RWPE1 (cell line): ENCODE results near the gene FAM20C.

Experiments used
- CTCF ChIA-PET: fragments of 350-600 bp; sonication (Branson Sonifier 250); formaldehyde crosslinking; extraction: SDS; loops from one replicate; lab custom pipeline; 2021; lab: Yijun Ruan, JAX
- POLR2A ChIA-PET: fragments of 400-600 bp; formaldehyde crosslinking; extraction: SDS; loops from one replicate; lab custom pipeline; 2020; ENCODE audit warnings: antibody characterized with exemption; ENCODE audit not compliant: low non-redundant PET; lab: Yijun Ruan, JAX
- DNase-seq: peaks from one replicate; pipeline ENCODE4 v3.0.0; 2012; ENCODE audit warnings: low spot score
- H3K27ac ChIP-seq: fragments of 450-650 bp; 2 replicates; pipeline ENCODE4 v1.5.1; 2017
- TF ChIP-seq, protein P1 (sequence below): fragments of 450-650 bp; conservative IDR thresholded peaks from 2 replicates; pipeline ENCODE4 v1.5.1; 2017; ENCODE audit warnings: low read depth, mild to moderate bottlenecking

The FAM20C gene

DNA sequence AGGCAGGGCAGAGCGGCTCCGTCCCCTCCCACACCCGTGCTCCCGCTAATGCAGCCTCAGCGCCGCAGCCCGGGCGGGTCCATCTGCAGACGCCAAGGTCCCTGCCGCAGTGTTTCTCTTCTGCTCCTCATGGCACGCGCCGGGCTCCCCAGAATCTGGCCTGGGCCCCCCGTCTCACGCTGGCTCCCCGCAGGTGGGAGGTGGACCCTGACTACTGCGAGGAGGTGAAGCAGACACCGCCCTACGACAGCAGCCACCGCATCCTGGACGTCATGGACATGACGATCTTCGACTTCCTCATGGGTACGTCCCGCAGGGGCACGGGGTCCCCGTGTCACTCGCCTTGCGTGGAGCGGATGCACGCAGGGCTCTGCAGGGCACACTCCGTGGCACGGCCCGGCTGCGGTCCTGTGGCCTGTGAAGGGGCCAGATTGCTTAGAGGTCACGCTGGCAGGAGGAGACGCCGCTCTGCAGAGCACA, 64.1 kb downstream of the FAM20C start:
- CTCF ChIA-PET = interaction anchor here (0.6 kb wide), 1 partner anchor 25 kb away, joined by 4 read pairs; no protein-coding TSS in a partner anchor
- POLR2A ChIA-PET = no interaction called here
- TF ChIP-seq, protein P1, sequence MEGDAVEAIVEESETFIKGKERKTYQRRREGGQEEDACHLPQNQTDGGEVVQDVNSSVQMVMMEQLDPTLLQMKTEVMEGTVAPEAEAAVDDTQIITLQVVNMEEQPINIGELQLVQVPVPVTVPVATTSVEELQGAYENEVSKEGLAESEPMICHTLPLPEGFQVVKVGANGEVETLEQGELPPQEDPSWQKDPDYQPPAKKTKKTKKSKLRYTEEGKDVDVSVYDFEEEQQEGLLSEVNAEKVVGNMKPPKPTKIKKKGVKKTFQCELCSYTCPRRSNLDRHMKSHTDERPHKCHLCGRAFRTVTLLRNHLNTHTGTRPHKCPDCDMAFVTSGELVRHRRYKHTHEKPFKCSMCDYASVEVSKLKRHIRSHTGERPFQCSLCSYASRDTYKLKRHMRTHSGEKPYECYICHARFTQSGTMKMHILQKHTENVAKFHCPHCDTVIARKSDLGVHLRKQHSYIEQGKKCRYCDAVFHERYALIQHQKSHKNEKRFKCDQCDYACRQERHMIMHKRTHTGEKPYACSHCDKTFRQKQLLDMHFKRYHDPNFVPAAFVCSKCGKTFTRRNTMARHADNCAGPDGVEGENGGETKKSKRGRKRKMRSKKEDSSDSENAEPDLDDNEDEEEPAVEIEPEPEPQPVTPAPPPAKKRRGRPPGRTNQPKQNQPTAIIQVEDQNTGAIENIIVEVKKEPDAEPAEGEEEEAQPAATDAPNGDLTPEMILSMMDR = no peak
- H3K27ac ChIP-seq = no peak overlapping the region
- DNase-seq = no peak

DNA sequence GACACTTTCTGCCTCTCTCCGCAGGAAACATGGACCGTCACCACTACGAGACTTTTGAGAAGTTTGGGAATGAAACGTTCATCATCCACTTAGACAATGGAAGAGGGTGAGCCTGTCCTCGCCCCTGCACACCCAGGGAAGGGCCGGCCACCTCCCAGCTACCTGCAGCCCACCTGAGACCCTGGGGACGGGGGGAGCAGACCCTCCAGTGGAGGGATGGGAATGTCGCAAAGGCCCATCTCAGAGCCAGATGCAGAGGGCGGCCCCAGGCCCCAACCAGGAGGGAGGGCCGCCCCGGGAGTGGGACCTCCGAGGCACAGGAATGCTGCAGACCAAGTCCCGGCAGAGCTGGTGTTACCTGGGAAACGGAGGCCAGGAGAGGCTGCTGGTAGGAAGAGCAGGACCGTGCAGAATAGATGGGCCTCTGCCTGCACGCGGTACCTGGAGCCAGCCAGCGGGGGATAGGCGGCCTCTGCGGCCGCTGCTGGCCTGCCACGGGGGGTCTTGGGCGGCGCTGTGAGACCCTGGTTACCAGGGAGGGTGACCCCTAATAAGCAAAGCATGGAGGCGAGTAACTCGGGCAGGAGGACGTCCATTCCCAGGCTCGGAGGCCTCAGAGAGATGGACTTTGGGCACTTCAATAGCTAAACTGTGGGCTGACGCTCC, 64.7 kb downstream of the FAM20C start:
- TF ChIP-seq, protein P1 = no peak
- POLR2A ChIA-PET = no interaction called here
- no peak overlapping the region for H3K27ac ChIP-seq
- CTCF ChIA-PET = no interaction called here
- no peak for DNase-seq

DNA sequence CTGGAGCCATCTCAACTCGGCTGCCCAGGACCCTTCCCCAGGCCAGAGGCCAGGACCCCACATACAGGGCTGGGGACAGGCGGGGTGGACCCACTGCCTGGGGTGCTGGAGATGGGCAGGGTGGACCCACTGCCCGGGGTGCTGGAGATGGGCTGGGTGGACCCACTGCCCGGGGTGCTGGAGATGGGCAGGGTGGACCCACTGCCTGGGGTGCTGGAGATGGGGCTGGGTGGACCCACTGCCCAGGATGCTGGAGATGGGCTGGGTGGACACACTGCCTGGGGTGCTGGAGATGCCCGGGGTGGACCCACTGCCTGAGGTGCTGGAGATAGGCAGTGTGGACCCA, 65.2 kb downstream of the FAM20C start:
- TF ChIP-seq, protein P1 = no peak
- ChIA-PET POLR2A (no interaction called here), CTCF (no interaction called here)
- no peak for DNase-seq
- no peak overlapping the region for H3K27ac ChIP-seq

DNA sequence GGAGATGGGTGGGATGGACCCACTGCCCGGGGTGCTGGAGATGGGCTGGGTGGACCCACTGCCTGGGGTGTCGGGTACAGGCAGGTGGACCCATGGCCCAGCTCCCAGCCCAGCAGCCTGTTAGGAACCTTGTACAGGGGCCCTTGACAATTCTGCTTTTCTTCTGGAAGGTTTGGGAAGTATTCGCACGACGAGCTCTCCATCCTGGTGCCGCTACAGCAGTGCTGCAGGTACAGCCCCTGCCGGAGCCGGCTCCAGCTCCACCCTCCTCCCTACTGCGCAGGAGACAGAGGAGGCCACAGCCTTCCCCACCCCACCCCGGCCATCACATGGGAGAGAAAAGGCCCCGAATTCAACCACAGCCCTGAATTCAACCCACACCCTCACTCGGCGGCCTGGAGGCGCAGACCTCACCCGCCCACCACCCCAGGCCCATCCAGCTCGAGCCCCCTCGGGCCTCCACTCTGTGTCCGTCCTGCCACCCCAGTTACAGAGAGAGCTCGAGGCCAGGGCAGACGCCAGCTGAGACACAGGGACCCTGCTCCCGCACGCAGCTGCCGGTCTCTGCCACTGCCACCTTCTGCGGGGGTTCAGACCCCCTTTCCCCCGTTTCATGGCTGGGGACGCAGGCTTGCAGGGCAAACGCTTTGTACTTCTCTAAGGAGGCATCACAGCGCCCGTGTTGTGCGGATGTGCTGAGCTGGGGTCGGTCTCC, 66.3 kb downstream of the FAM20C start:
- POLR2A ChIA-PET = no interaction called here
- H3K27ac ChIP-seq = no peak overlapping the region
- TF ChIP-seq, protein P1 = no peak
- CTCF ChIA-PET = no interaction called here
- DNase-seq = no peak

DNA sequence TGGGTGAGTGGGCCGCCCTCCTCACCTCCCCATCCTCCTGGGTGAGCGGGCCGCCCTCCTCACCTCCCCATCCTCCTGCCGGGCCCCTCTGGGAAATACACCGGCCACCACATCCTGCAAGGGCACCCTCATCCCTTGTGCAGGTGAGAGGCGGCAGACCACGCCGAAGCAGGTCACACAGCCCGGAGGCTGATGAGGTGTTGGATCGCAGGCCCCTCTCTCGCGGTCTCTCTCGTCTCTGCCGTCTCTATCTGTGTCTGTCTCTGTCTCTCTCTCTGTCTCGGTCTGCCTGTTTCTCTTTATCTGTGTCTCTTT, 66.8 kb downstream of the FAM20C start:
- CTCF ChIA-PET = no interaction called here

DNA sequence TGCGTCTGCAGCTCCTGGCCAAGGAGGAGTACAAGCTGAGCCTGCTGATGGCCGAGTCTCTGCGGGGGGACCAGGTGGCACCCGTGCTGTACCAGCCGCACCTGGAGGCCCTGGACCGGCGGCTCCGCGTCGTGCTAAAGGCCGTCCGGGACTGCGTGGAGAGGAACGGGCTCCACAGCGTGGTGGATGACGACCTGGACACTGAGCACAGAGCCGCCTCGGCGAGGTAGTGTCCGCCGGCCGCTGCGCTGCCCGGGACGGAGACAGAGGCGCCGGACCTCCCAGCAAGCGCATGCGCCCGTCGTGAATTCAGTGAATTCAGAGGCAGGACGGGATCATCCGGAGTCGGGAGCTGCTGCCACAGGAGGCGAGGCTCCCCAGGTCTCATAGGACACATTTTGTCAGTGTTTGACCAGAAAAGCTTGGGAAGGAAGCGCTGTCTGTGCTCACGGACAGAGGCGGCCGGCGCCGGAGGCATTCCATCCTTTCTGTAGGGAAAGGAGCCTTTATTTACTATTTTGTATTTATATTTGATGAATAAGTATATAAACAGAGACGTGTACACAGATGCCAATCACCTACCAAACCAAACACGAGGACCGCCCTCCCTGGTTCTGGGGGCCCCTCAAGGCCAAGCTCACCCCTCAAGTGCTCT, 67.5 kb downstream of the FAM20C start:
- TF ChIP-seq, protein P1 = no peak
- CTCF ChIA-PET = no interaction called here
- H3K27ac ChIP-seq = no peak overlapping the region
- no peak for DNase-seq
- POLR2A ChIA-PET = no interaction called here

More for the DNA sequence above, 66.8 kb downstream of the FAM20C start:
- POLR2A ChIA-PET = no interaction called here
- no peak for DNase-seq
- no peak overlapping the region for H3K27ac ChIP-seq
- TF ChIP-seq, protein P1 = no peak
